Calu3 (cell line): ENCODE data around the gene IPO11. TPM values are rescaled to one million over a fixed set of nuclear protein-coding genes. Genes with fewer than 3 reads are reported as not detected.
A peak's percentile ranks its signal among the peaks of the same experiment; 100 is the strongest.

ENCODE experiments used
- BruUV-seq: library from RNA; stranded (reverse); fragments of 400-500 nt; replicated peaks from 2 replicates; lab custom pipeline; 2021; lab: Mats Ljungman, UMichigan
- CTCF ChIA-PET: fragments of 300-600 bp; sonication (Branson Sonifier 250); formaldehyde crosslinking; loops from one replicate; lab custom pipeline; 2022; ENCODE audit warnings: antibody characterized with exemption; lab: Charles Lee
- DNase-seq: peaks from one replicate; pipeline ENCODE4 v3.0.0; 2022
- H3K27ac Mint-ChIP-seq: one replicate; pipeline ENCODE4 v1.8.0; 2022; ENCODE audit warnings: mixed read lengths; ENCODE audit not compliant: unreplicated experiment
- H3K27me3 Mint-ChIP-seq: one replicate; pipeline ENCODE4 v1.8.0; 2022; ENCODE audit warnings: mixed read lengths; ENCODE audit not compliant: unreplicated experiment
- H3K36me3 Mint-ChIP-seq: one replicate; pipeline ENCODE4 v1.8.0; 2022; ENCODE audit warnings: mild to moderate bottlenecking, moderate library complexity, mixed read lengths; ENCODE audit not compliant: insufficient read depth, unreplicated experiment
- H3K4me1 Mint-ChIP-seq: one replicate; pipeline ENCODE4 v1.8.0; 2022; ENCODE audit warnings: mild to moderate bottlenecking, low read depth, mixed read lengths; ENCODE audit not compliant: unreplicated experiment
- H3K4me3 Mint-ChIP-seq: one replicate; pipeline ENCODE4 v1.8.0; 2022; ENCODE audit warnings: mild to moderate bottlenecking, low read depth, moderate library complexity, mixed read lengths; ENCODE audit not compliant: unreplicated experiment
- H3K9me3 Mint-ChIP-seq: one replicate; pipeline ENCODE4 v1.8.0; 2022; ENCODE audit warnings: low read depth, mixed read lengths; ENCODE audit not compliant: unreplicated experiment
- CTCF ChIP-seq: fragments of 200-600 bp; IDR thresholded peaks from one replicate; pipeline ENCODE4 v1.8.0; 2022; ENCODE audit warnings: antibody characterized with exemption; ENCODE audit not compliant: unreplicated experiment
- intact Hi-C: fragments of 100-400 bp; cut with micrococcal nuclease; formaldehyde crosslinking; loops from one replicate; pipeline ENCODE4 v1.10.0; 2022; ENCODE audit not compliant: unreplicated experiment
- total RNA-seq: library from RNA; stranded (reverse); gene quantifications from 2 replicates; pipeline ENCODE4 v1.2.3, GENCODE V29; 2022

Gene IPO11
- total RNA-seq, 1 experiment from 2014 or later, result 47.3 TPM

GRCh38 chr5:62403411-62404250, 8.9 kb upstream of the IPO11 start, which contains the start of gene DIMT1:
Gene DIMT1 (minus strand): TSS chr5:62403905. CDS start chr5:62403772, 133 bp downstream.
- no peak for TF ChIP-seq CTCF
- H3K9me3 Mint-ChIP-seq, result peaks cover 3% of the 10 kb centered on the region
- CTCF ChIA-PET, result interaction anchor here (1.0 to 1.3 kb wide), 5 partner anchors 9 to 60 kb away, joined by 3 to 31 read pairs (median 3); partner anchors contain the start of gene IPO11
- H3K27me3 Mint-ChIP-seq, result no peaks in the 10 kb centered on the region
- H3K4me1 Mint-ChIP-seq, result peaks cover 13% of the 10 kb centered on the region
- peak within 1 kb of the TSS; percentile 96 for H3K27ac Mint-ChIP-seq
- peak within 1 kb of the TSS; percentile 99 for H3K4me3 Mint-ChIP-seq
- peaks cover 46% of the 10 kb centered on the region for H3K36me3 Mint-ChIP-seq
- BruUV-seq, result no TSS peak
- DNase-seq, result peak; percentile 95
- intact Hi-C loops, result no loop called here

- Mint-ChIP-seq H3K4me1 (peaks cover 14% of the 10 kb centered on the region), H3K36me3 (peaks cover 18% of the 10 kb centered on the region), H3K27me3 (no peaks in the 10 kb centered on the region), H3K4me3 (peak overlapping the region; percentile 90), H3K27ac (peak overlapping the region; percentile 90), H3K9me3 (no peaks in the 10 kb centered on the region)
- no peak for TF ChIP-seq CTCF
- CTCF ChIA-PET, result interaction anchor here (1.3 to 2.5 kb wide), 2 partner anchors 10 to 18 kb away, joined by 3 to 31 read pairs; partner anchors contain the start of gene DIMT1
- intact Hi-C loops, result no loop called here
- DNase-seq, result no peak
- BruUV-seq, result TSS peak; percentile 32
Observed at GRCh38 chr5:62413711-62414110, 1.1 kb downstream of the IPO11 start.

GRCh38 chr5:62418462-62419076, 6.0 kb downstream of the IPO11 start:
- Mint-ChIP-seq H3K27ac (no peak overlapping the region), H3K4me3 (no peak overlapping the region), H3K9me3 (no peaks in the 10 kb centered on the region), H3K27me3 (no peaks in the 10 kb centered on the region), H3K36me3 (peaks cover 2% of the 10 kb centered on the region), H3K4me1 (peaks cover 11% of the 10 kb centered on the region)
- TF ChIP-seq CTCF, result no peak
- no TSS peak for BruUV-seq
- CTCF ChIA-PET, result interaction anchor here (0.8 kb wide), 1 partner anchor 518 kb away, joined by 7 read pairs; no protein-coding TSS in a partner anchor
- intact Hi-C loops, result no loop called here
- DNase-seq, result no peak

- intact Hi-C loops, result no loop called here
- peaks cover 1% of the 10 kb centered on the region for H3K4me1 Mint-ChIP-seq
- no peaks in the 10 kb centered on the region for H3K27me3 Mint-ChIP-seq
- no peaks in the 10 kb centered on the region for H3K36me3 Mint-ChIP-seq
- H3K9me3 Mint-ChIP-seq, result no peaks in the 10 kb centered on the region
- no peak for DNase-seq
- H3K4me3 Mint-ChIP-seq, result no peak overlapping the region
- no TSS peak for BruUV-seq
- TF ChIP-seq CTCF, result no peak
- no peak overlapping the region for H3K27ac Mint-ChIP-seq
- CTCF ChIA-PET, result no interaction called here
Observed at GRCh38 chr5:62419609-62420008, 7.0 kb downstream of the IPO11 start.
